ENCODE results near the gene LIPC.

Gene LIPC

DNA sequence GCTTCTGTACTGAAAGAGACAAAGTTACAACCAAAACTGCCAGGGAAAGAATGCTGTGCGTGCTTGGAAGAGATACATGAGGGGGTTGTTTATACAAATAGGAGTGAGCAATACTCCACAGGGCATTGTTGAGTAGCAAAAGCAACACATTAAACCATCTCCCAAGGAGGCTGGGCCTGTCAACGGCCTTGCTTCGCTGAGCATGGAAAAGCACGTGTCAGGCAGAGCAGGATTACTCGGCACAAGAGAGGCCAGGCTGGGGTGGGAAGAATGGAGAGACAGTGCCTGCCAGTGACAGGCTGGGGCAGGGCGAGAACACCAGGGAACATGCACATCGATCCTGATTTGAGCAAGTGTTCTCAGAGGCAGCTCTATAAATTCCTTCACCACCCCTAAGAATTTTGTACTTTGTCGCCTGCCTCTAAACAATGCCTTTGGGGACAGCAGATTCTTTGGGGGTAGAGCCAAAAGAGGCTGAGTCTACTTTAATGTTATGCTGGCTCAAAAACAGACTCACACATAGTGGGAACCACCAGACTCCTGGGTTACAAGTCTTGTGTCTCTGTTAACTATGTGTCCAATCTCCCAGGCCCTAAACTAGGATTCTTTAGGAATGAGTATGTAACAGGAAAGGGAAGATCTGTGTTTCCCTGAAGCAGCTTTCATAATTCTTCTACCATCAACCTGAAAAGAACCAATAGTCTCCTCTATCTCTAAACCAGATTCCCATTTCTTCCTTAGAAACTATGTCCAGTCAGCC is 67.2 kb downstream of the LIPC start:
- DNase-seq: no peak

- no peak for DNase-seq
These were observed 69.2 kb downstream of the LIPC start for GRCh38 chr15:58501006-58501405.

DNA sequence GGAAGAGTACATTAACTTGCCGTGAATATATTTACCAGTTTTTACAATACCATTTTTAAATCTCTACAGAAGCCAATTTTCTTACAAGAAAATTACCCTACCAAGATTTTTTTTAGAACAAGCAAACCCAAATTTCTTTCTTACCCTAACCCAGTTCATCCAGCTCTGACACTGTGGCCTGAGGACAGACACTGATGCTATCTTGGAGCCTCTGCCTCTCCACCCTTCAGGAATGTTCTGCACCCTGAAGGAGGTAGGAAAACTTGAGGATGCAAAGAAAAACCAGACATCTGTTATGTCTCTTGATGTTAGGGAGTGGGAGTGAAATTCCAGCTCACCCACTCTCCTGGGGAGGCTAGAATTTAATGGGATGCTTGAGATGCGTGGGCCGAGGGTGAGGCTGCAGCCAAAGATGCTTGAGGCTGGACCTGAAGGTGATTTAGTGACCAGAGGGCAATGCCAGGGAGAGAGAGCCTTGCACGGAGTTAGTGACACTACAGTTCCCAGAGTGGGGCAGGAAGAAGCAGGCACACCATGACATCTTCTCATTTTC is 69.9 kb downstream of the LIPC start:
- DNase-seq: no peak

DNA sequence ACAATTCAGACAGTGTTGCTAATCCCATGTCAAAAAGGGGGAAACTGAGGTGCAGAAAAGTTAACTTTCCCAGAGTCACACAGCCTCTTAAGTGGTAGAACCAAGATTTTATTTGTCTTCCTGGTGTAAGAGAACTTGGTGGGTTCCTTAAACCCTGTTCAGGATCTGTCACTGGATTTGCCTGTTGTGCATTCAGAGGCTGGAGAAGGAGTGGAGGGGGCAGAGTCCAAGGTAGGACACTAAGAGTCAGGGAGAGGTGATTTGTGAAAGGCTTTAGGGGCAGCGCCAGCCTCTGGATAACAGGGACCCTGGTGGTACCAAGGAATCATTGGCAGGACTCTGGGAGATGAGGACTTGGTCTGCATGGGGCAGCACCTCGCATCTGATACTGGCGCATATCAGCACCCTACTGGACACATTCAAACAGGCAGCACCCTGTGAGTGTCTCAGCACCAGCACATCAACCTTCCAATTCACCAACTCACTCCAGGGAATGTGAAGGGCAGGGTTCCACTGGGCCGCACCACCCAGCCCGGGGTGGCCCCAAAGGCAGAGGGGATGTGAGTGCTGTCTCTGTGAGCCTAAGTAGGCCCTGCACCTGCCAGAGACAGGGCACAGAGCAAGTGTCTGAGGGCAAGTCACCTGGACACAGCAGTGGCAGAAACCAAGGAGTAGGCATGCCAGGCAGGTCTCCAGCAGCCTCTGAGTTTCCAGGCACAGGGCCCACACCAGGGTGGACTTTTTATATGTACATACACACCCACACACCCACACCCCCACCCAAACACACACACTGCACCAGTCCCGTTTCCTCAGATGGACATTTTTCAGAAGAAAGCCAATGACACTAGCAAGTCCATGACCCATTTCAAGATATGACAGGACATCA is 71.6 kb downstream of the LIPC start:
- no peak for DNase-seq

DNA sequence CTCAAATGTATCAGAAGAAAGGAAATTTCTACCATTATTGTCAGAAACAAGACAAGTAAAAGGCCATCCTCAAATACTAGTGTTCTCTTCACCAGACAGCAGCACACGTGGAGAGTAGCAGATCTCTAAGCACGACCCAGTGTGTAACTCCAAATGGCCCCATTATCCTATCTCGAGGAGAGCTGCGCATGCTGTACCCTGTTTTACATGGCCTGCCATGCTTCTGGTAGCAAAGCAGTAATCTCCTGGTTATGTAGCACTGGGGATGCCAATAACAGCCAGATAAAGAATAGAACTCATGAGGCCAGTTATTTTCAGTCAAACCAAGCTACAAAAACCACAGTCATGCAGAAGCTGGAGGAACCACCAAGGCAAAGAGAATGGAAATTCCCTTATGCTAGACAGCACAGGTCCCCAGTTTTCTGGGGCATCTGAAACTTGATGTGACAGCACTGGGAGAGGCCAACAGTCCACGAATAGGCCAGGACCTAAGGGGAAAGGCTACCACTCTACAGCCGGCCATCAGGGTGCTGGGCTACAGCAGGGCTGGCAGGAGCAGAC is 73.0 kb downstream of the LIPC start:
- DNase-seq: no peak

DNA sequence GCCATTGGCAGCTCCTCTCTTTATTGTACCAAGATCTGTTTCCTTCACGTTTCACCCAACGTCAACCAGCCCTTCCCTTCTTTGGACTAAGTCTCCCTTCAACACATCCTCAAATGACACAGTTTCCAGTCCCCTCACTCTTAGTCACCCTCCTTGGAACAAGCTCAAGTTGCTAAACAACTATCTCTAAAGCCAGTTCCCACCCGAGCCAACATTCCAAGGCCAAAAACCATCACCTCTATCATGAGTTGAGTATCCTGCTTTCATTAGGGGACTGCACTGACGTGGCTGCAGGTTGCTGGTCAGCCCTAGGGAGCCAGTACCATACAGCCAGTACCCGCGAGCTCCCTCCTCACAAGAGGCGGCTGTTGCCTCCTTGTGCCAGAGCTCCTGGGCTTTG is 73.8 kb downstream of the LIPC start:
- DNase-seq: no peak

- no peak for DNase-seq
These were observed 74.3 kb downstream of the LIPC start for GRCh38 chr15:58506064-58506490.

GRCh38 chr15:58506783-58507668 is 75.2 kb downstream of the LIPC start:
- no peak for DNase-seq

DNA sequence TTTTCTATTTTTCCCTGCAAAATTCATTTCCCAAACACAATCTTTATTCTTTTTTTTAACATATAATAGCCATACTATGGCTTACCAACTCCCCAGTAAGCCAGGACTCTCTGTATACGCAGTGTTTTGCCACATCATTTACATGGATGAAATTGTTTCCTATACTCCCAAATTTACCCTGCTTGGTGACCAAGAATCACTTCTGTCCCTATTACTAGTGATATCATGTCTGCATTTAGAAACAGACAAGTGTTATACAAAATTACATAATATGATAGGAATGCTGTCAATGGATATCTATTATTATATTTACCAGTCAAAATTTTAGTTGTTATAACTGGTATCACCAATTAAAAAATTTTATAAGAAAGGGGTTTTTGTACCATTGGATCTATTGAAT is 77.8 kb downstream of the LIPC start:
- DNase-seq: no peak

GRCh38 chr15:58510715-58511598 is 79.2 kb downstream of the LIPC start:
- no peak for DNase-seq

DNA sequence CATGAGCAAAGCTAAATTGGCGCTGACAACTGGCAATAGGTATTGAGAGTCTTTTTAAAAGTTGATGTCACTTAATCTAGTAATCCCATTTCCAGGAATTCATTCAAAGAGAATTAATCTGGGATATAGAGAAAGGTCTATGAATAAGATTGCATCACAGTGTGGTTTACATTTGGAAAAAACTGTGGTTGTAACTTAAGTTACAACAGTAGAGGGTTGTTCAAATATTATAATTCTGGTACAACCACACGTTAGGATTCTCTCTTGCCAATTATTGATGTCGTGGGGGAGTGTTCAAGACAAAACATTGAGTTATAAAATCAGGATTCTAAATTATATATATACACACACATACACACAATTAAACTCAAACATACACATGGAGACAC is 79.8 kb downstream of the LIPC start:
- DNase-seq: no peak

- DNase-seq: no peak
These were observed 80.7 kb downstream of the LIPC start for GRCh38 chr15:58512522-58512921.

DNA sequence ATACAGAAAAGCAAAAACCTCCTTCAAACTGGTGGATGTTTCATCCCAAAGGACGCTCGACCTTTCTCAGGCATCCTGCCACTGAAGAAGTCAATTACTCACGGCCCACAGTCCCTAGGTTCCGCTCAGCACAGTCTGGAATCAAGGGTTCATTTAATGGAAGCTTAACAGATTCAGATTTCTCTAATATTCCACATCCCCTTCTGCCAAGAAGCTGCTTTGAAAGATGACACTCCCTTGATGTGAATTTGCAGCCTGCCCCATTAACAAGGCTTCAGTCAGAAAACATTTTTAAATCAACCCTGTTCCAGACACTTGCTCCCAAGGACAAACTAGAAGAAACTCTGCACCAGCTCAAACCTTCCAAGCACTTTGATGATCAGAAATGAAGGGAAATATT is 81.2 kb downstream of the LIPC start:
- DNase-seq: no peak

DNA sequence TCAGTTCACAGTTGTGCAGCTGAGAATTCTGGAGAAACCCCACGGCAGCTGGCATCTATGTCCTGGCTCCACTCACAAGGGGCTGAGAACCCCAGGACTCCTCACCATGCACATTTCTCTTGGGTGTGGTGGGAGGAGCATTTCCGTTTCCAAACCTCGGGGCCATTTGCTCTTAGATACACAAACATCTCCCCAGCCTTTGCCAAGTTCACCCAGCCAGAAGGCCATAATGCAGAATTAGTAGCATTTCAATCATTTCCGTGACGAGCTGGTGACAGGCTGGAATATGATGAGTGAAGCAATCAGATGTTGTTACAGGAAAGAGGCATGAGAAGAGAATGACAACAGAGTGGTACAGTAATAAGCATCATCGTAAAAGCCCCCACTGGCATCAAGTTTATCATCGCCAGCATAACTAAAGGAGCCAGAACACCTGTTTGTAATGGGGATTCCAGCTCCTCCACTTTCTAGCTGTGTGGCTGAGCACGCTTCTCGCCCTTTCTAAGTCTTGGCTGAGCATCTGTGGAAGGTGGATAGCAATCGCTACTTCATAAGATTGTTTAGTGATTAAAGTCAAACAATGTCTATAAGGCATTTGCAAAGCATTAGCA is 82.0 kb downstream of the LIPC start:
- peak; percentile 27 for DNase-seq

DNA sequence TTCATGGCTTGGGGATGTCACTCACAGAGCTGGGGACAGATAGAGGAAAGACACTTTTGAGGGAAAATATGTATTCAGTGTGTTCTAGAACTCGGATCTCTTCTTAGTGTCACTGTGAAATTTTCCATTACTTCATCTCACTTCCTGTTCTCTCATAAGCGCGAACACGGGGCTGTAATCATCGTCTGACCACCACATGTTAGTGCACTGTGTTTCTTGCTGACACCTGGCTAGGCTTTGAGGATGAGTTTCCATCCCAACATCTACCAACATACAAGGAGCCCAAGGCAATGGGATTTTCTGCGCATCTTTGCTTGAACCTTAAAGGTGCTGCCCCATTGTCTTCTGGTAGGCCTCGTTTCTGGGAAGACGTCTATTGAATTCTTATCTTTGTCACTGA is 84.0 kb downstream of the LIPC start:
- DNase-seq: no peak

DNA sequence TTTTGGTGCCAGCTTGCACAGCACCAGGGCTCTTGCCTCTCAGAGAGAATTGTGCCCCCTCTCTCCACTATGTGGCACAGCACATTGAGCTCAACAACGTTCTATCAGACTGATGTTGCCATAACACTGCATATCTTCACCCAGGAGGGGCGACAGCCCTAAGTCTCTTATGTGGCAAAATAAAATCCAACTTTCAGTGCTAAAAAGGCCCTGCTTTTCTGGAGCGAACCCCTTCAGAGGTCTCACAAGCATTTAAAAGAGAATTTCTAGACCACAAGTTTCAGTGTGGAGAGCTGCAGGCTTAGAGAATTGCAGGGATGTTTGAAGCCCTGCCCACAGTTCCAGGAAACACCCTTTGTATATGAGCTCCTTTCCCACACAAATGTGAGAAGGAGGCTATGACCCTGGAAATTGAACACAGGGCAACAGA is 85.5 kb downstream of the LIPC start:
- DNase-seq: no peak

GRCh38 chr15:58517682-58518525 is 86.1 kb downstream of the LIPC start:
- no peak for DNase-seq

GRCh38 chr15:58518626-58519025 is 86.8 kb downstream of the LIPC start:
- DNase-seq: no peak

DNA sequence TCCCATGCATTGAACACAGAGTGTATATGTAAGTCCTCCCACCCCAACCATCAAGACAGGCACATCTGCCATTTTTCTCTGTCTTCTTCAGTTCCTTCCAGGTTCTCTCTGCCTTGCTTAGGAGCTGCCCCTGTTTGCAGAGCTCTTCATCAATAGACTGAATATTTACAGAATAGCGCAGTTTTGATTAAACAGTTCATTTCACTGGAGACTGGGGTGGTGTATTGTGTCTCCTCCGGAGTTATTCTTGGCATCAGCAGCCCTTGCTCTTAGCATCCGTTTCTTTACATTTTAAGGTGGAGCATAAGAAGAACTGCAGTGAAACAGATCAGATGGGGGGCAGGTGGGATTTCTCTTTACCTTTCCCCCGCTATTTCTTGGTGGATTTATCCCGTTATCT is 87.7 kb downstream of the LIPC start:
- no peak for DNase-seq

DNA sequence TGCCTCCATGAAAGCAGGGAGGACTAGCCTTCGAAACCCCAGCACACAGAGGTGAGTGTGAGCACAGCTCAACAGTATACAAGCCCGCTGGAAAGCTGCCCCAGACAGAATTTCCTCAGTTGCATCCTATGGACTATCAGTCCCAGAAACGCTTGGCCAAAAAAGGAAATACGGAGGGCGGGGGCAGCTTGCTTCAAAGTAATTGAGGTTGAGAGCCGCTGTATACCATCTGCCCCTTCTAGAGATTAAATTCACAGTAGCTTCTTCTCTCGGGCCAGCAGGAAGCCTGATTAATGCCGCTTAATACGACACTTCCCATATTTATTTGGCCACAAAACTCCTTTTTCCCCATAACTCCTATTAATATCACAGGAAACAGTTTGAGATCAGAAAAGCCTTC is 88.7 kb downstream of the LIPC start:
- no peak for DNase-seq
